HG03196 (cell line): ENCODE measurements around the gene MYO5A.
"Not testable (repeated sequence)": the region's sequence is repeated elsewhere in the genome, so short reads cannot be mapped to it uniquely, and the experiment has no call there.

Source experiments
- ATAC-seq: cut with Tn5 transposase; IDR thresholded peaks from one replicate; pipeline ENCODE4 v1.9.1; 2021; ENCODE audit not compliant: unreplicated experiment

MYO5A gene

GRCh38 chr15:52528564-52529340, at the start of gene MYO5A:
Gene MYO5A, minus strand, starts transcription at chr15:52528880. Its CDS starts 74 bp downstream, at chr15:52528806.
- ATAC-seq, result peak; percentile 83

GRCh38 chr15:52576692-52577091, 48.0 kb upstream of the MYO5A start:
- ATAC-seq, result no peak

- not testable (repeated sequence) for ATAC-seq
Observed at GRCh38 chr15:52575573-52575972, 46.9 kb upstream of the MYO5A start.

- no peak for ATAC-seq
Observed at GRCh38 chr15:52575072-52575471, 46.4 kb upstream of the MYO5A start.

GRCh38 chr15:52574623-52575022, 45.9 kb upstream of the MYO5A start:
- ATAC-seq, result not testable (repeated sequence)

GRCh38 chr15:52568601-52569585, 40.2 kb upstream of the MYO5A start, which contains the start of gene ARPP19:
Gene ARPP19, minus strand, starts transcription at chr15:52569030. Its CDS starts 138 bp downstream, at chr15:52568892.
- ATAC-seq, result peak; percentile 71

GRCh38 chr15:52567871-52568600, 39.4 kb upstream of the MYO5A start:
- ATAC-seq, result no peak

GRCh38 chr15:52566889-52567288, 38.2 kb upstream of the MYO5A start:
- no peak for ATAC-seq

GRCh38 chr15:52565417-52566358, 37.0 kb upstream of the MYO5A start:
- not testable (repeated sequence) for ATAC-seq

- ATAC-seq, result no peak
Observed at GRCh38 chr15:52563501-52564060, 34.9 kb upstream of the MYO5A start.

- no peak for ATAC-seq
Observed at GRCh38 chr15:52559575-52559974, 30.9 kb upstream of the MYO5A start.

- ATAC-seq, result no peak
Observed at GRCh38 chr15:52559022-52559421, 30.3 kb upstream of the MYO5A start.

GRCh38 chr15:52558196-52558595, 29.5 kb upstream of the MYO5A start:
- peak; percentile 74 for ATAC-seq

- no peak for ATAC-seq
Observed at GRCh38 chr15:52557274-52557641, 28.6 kb upstream of the MYO5A start.

GRCh38 chr15:52556524-52557273, 28.0 kb upstream of the MYO5A start:
- ATAC-seq, result no peak

GRCh38 chr15:52552303-52552702, 23.6 kb upstream of the MYO5A start:
- no peak for ATAC-seq

- no peak for ATAC-seq
Observed at GRCh38 chr15:52551762-52552161, 23.1 kb upstream of the MYO5A start.

- not testable (repeated sequence) for ATAC-seq
Observed at GRCh38 chr15:52551186-52551585, 22.5 kb upstream of the MYO5A start.
